Measurements from ENCODE around the gene TRPV3.
"Not testable (repeated sequence)": the region's sequence is repeated elsewhere in the genome, so short reads cannot be mapped to it uniquely, and the experiment has no call there.

TRPV3 gene

DNA sequence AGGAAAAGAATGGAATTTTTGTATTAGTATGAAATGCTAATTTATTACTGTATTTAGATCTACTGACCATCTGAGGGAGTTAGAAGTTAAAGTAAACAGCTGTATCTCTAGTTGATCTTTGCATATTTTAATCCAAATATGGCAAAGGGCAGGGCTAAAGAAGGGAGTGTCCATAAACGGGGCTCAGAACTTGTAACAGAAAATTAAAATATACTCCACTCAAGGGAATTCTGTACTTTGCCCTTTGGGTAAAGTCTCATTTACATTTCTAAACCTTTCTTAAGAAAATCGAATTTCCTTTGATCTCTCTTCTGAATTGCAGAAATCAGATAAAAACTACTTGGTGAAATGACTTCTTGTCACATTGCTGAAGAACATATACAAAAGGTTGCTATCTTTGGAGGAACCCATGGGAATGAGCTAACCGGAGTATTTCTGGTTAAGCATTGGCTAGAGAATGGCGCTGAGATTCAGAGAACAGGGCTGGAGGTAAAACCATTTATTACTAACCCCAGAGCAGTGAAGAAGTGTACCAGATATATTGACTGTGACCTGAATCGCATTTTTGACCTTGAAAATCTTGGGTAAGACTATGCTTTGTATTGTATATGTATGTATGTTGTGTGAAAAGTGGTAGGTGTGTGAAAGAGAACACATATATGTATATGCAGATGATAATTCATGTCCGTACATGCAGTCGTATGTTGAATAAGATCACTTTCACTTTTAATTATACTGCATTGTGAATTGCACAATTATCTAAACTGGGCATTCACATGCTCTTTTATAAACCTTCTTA is 81.6 kb downstream of the TRPV3 start, which contains the start of gene ASPA:
TSS of gene ASPA (plus strand) at position 186 of the 799 bp plus-strand sequence. CDS start at position 349, 163 bp downstream.
- DNase-seq (ENCODE audit: extremely low read depth in 1 of 2, low read depth in 1 of 2): no peak

DNA sequence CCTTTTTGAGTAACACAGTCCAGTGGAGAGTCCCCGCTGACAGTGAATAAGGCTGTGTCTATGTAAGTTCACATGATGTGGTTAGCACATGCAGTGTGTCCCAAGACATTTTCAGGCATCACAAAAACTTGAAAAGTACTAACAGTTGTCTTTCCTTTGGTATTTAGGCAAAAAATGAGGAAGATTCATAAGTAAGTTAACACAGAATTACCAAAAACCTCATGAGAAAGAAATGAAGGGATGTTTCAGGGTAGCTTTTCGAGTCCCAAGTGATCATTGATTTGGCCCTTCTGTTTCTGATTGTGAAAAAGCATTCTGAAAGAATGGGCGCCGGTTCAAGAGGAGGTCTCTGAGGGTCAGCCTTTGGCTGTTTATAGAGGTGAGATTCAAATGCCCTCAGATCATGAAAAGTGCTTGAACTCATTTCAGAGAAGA is 82.3 kb downstream of the TRPV3 start:
- DNase-seq (ENCODE audit: extremely low read depth in 1 of 2, low read depth in 1 of 2): no peak

DNA sequence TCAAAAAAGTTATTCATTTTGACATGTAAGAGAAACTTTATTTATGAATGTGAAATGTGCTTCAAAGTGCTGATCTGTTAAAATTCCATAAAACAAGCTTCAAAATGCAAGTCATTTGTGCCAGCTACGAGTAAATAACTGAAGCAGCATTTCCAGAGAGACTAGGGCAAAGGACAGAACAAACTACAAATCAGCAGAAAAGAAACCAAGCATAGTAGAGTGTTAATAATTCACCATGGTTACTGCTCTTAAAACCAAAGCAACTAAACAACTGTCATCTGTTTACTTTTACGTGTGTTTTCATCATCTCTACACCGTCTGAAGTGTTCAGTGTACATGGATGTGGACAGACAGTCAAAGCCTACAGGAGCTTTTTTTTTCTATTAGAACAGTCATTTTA is 83.4 kb downstream of the TRPV3 start:
- DNase-seq (ENCODE audit: extremely low read depth in 1 of 2, low read depth in 1 of 2): no peak

DNA sequence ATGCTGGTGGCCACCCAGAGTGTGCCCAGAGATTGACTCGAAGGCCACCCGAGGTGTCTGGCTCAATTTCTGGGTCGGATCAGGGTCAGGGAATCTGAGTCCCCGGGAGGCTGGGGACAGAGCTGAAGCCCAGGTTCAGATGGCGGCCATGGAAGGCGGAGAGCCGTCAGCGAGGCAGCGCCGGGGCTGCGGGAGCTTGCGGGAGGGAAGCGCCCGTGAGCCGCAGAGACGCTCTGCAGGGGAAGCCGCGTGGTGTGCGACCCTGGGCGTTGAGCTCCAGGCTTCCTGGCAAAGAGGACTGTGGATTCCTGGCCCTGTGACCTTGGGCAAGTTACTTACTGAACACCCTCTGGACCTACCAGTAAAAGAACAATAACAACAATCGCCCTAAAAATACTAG is 85.5 kb downstream of the TRPV3 start:
- no peak for DNase-seq (ENCODE audit: extremely low read depth in 1 of 2, low read depth in 1 of 2)

DNA sequence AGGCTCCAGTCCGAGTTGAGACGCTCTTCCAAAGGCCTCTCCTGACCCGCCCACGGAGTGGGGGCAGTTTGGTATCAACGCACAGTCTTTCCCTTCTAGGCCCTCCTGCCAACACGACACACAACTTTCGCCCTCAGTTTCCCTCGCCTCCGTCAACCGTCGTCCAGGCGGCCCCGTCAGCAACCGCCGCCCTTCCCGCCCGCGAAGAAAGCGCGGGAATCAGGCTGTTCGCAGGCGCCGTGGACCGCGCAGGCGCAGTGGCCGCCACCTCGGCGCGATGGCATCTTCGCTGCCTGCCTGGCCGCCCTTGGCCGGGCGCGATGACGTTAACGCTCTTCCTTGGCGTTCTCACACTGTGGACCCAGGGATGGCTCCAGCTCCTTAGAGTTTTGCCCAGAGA is 86.0 kb downstream of the TRPV3 start, which contains the start of gene SPATA22:
TSS of gene SPATA22 (minus strand) at position 221 of the 400 bp plus-strand sequence. CDS start 2,494 bp downstream, outside the sequence.
- no peak for DNase-seq (ENCODE audit: extremely low read depth in 1 of 2, low read depth in 1 of 2)

DNA sequence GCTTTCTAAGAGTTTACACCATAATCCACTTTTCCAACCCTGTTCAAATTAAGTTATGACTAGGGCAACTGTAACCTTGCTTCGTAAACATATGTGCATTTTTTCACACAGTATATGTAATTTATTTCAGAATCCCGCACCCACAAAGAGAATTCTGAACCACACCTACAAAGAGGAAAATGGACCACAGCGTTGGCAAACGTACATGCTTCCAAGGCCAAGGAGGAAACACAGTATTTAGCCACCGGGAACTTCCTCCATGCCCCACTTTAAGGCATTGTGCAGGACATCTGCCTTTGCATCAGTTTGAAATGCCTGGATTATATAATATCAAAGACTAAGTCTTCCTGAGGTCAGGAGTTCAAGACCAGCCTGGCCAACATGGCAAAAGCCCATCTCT is 88.1 kb downstream of the TRPV3 start:
- DNase-seq (ENCODE audit: extremely low read depth in 1 of 2, low read depth in 1 of 2): no peak

DNA sequence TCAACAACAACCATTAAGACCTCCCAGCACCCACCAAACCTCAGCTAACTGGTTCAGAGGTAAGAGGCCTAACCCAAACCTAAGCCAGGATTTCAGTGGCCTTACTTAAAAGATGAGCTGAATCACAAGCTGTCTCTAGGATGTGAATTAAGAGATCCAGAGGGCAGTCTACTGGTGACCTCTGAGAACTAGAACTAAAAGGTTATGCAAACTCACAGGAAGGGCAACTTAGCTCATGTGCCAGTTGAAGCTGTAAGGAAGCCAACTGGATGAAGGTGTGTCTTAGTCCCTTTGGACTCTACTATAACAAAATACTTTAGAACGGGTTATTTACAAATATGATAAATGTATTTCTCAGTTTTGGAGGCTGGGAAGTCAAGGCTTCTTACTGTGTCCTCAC is 91.3 kb downstream of the TRPV3 start:
- not testable (repeated sequence) for DNase-seq (ENCODE audit: extremely low read depth in 1 of 2, low read depth in 1 of 2)
